HL-60 (cell line): ENCODE measurements around the gene KRT82.

ENCODE experiments used
- DNase-seq, 2 experiments: peaks; one replicate each; pipeline ENCODE4 v3.0.0-alpha.2; 2010 to 2020; ENCODE audit warnings: low read depth in 1 of 2, low spot score in 1 of 2
- H3K27ac ChIP-seq: fragments of 250-450 bp; sonication (Bioruptor Pico); replicated peaks from 2 replicates; pipeline ENCODE4 v1.5.1; 2020; ENCODE audit warnings: mild to moderate bottlenecking, moderate library complexity
- H3K27me3 ChIP-seq: fragments of 250-450 bp; sonication (Bioruptor Pico); 2 replicates; pipeline ENCODE4 v1.5.1; 2021; ENCODE audit warnings: mild to moderate bottlenecking, moderate library complexity; ENCODE audit not compliant: insufficient read depth, poor library complexity, severe bottlenecking
- H3K4me3 ChIP-seq: replicated peaks from 2 replicates; pipeline ENCODE4 v1.5.1; 2011; ENCODE audit warnings: mild to moderate bottlenecking, control low read depth, low read length; ENCODE audit not compliant: insufficient read depth
- GABPA ChIP-seq: IDR thresholded peaks from 2 replicates; pipeline ENCODE4 v1.6.1; 2012; ENCODE audit warnings: low read depth
- POLR2AphosphoS5 ChIP-seq: IDR thresholded peaks from 2 replicates; pipeline ENCODE4 v1.6.1; 2012; ENCODE audit warnings: low read depth
- SPI1 ChIP-seq: IDR thresholded peaks from 2 replicates; pipeline ENCODE4 v1.6.1; 2012; ENCODE audit warnings: low read depth, mild to moderate bottlenecking, borderline replicate concordance
- TF ChIP-seq, protein P1 (sequence below): IDR thresholded peaks from 2 replicates; pipeline ENCODE4 v1.6.1; 2012; ENCODE audit warnings: low read depth; ENCODE audit not compliant: insufficient replicate concordance
- TF ChIP-seq, protein P2 (sequence below): IDR thresholded peaks from one replicate; pipeline ENCODE4 v1.5.1; 2011; ENCODE audit warnings: low read length, control low read depth, inconsistent platforms; ENCODE audit not compliant: insufficient read depth

KRT82 gene

DNA sequence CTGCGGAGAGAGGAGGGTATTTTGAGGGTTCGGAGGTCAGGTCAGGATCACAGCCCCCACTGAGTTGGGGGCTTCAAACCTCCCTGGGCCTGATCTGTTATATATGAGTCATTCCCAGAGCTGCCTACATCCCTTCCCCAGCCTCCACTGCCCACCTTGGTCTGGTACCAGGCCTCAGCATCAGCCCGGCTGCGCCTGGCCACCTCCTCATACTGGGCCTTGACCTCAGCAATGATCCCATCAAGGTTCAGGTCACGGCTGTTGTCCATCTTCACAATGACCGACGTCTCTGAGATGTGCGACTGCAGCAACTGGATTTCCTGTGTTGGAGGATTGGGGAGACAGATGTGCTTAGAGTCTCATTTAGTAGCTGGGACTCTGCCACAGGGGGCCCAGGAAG, 24.9 kb downstream of the KRT82 start:
- TF ChIP-seq, protein P1, sequence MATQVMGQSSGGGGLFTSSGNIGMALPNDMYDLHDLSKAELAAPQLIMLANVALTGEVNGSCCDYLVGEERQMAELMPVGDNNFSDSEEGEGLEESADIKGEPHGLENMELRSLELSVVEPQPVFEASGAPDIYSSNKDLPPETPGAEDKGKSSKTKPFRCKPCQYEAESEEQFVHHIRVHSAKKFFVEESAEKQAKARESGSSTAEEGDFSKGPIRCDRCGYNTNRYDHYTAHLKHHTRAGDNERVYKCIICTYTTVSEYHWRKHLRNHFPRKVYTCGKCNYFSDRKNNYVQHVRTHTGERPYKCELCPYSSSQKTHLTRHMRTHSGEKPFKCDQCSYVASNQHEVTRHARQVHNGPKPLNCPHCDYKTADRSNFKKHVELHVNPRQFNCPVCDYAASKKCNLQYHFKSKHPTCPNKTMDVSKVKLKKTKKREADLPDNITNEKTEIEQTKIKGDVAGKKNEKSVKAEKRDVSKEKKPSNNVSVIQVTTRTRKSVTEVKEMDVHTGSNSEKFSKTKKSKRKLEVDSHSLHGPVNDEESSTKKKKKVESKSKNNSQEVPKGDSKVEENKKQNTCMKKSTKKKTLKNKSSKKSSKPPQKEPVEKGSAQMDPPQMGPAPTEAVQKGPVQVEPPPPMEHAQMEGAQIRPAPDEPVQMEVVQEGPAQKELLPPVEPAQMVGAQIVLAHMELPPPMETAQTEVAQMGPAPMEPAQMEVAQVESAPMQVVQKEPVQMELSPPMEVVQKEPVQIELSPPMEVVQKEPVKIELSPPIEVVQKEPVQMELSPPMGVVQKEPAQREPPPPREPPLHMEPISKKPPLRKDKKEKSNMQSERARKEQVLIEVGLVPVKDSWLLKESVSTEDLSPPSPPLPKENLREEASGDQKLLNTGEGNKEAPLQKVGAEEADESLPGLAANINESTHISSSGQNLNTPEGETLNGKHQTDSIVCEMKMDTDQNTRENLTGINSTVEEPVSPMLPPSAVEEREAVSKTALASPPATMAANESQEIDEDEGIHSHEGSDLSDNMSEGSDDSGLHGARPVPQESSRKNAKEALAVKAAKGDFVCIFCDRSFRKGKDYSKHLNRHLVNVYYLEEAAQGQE, result no peak
- TF ChIP-seq, protein P2, sequence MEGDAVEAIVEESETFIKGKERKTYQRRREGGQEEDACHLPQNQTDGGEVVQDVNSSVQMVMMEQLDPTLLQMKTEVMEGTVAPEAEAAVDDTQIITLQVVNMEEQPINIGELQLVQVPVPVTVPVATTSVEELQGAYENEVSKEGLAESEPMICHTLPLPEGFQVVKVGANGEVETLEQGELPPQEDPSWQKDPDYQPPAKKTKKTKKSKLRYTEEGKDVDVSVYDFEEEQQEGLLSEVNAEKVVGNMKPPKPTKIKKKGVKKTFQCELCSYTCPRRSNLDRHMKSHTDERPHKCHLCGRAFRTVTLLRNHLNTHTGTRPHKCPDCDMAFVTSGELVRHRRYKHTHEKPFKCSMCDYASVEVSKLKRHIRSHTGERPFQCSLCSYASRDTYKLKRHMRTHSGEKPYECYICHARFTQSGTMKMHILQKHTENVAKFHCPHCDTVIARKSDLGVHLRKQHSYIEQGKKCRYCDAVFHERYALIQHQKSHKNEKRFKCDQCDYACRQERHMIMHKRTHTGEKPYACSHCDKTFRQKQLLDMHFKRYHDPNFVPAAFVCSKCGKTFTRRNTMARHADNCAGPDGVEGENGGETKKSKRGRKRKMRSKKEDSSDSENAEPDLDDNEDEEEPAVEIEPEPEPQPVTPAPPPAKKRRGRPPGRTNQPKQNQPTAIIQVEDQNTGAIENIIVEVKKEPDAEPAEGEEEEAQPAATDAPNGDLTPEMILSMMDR, result no peak
- no peak for TF ChIP-seq POLR2AphosphoS5
- no peak for TF ChIP-seq SPI1
- no peak for TF ChIP-seq GABPA
- H3K27me3 ChIP-seq, result peaks cover 4% of the 10 kb centered on the region
- H3K27ac ChIP-seq, result no peak overlapping the region
- H3K4me3 ChIP-seq, result no peak overlapping the region
- DNase-seq, result no peak

DNA sequence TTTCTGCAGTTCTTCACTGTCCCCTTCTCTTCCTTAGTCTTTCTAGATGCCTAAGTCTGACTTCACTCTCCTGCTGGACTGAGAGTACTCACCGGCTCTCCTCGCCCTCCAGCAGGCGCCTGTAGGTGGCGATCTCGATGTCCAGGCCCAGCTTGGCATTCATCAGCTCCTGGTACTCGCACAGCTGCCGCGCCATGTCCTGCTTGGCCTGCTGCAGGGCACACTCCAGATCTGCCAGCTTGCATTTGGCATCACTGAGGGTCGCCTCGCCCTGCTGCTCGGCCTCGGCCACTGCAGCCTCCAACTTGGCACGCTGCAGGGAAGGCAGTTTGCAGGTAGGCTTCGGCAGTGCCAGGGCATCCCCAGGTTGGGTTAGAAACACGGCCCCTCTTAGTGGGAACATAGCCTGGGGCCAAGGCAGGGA, 25.9 kb downstream of the KRT82 start:
- H3K27me3 ChIP-seq, result peaks cover 4% of the 10 kb centered on the region
- TF ChIP-seq, protein P1, result no peak
- TF ChIP-seq SPI1, result no peak
- TF ChIP-seq GABPA, result no peak
- TF ChIP-seq, protein P2, result no peak
- no peak for TF ChIP-seq POLR2AphosphoS5
- peak in 1 of 2 experiments; percentile 13 for DNase-seq
- H3K4me3 ChIP-seq, result no peak overlapping the region
- H3K27ac ChIP-seq, result no peak overlapping the region

DNA sequence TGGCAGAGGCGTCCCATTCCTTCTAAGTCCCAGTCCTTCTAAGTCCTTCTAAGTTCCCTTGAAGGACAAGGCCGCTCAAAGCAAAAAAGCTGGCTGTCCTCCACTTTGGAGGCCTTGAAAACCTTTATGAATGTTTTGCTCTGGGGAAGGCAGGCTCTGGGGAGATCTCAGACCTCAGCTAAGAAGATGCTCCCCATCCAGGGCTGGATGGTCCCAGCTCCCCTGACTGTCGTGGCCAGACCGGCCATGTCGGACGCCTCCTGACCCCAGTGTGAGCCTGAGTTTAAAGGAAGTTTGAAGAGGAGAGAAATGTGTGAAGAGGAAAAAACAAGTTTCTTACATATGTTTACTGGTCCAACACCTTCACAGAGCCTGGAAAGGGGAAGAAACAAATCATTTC, 26.6 kb downstream of the KRT82 start:
- TF ChIP-seq, protein P2, result no peak
- TF ChIP-seq, protein P1, result no peak
- TF ChIP-seq GABPA (no peak), POLR2AphosphoS5 (no peak), SPI1 (no peak)
- Histone ChIP-seq H3K4me3 (no peak overlapping the region), H3K27ac (no peak overlapping the region), H3K27me3 (peaks cover 4% of the 10 kb centered on the region)
- no peak for DNase-seq
